HEK293 (cell line): ENCODE results near the gene ZNHIT2.

Source experiments
- CTCF ChIA-PET: fragments of 350-600 bp; formaldehyde crosslinking; extraction: SDS; loops from one replicate; lab custom pipeline; 2021; ENCODE audit warnings: antibody characterized with exemption; lab: Yijun Ruan, JAX
- POLR2A ChIA-PET: fragments of 300-600 bp; formaldehyde crosslinking; extraction: SDS; loops from one replicate; lab custom pipeline; 2020; ENCODE audit warnings: antibody characterized with exemption, inconsistent platforms; lab: Yijun Ruan, JAX
- H3K27ac ChIP-seq: fragments of 200-500 bp; sonication (Bioruptor generic); 2 replicates; pipeline ENCODE4 v1.5.1; 2014; ENCODE audit warnings: low read depth, low read length, control low read depth, inconsistent platforms; ENCODE audit errors: extremely low read depth
- H3K36me3 ChIP-seq, 2 experiments: fragments of 200-500 bp in 1 of 2; sonication (Bioruptor generic) in 1 of 2; 1 replicate in 1 of 2; 2 replicates in 1 of 2; pipeline ENCODE4 v1.5.1; 2014 to 2017; ENCODE audit warnings: inconsistent platforms in 2 of 2, low read length in 2 of 2; ENCODE audit not compliant: control insufficient read depth in 2 of 2, insufficient read depth in 1 of 2
- H3K4me1 ChIP-seq: fragments of 200-500 bp; sonication (Bioruptor generic); 2 replicates; pipeline ENCODE4 v1.5.1; 2014; ENCODE audit warnings: mild to moderate bottlenecking, low read length, inconsistent platforms; ENCODE audit not compliant: control insufficient read depth, insufficient read depth
- H3K4me3 ChIP-seq: 2 replicates; pipeline ENCODE4 v1.5.1; 2011; ENCODE audit warnings: low read depth, mild to moderate bottlenecking, control low read depth, low read length, moderate library complexity
- H3K9me3 ChIP-seq: fragments of 200-500 bp; sonication (Bioruptor generic); 2 replicates; pipeline ENCODE4 v1.5.1; 2014; ENCODE audit warnings: low read depth, low read length, inconsistent platforms; ENCODE audit not compliant: control insufficient read depth, insufficient read depth
- FEZF1 ChIP-seq: fragments of 450-650 bp; formaldehyde crosslinking; IDR thresholded peaks from 2 replicates; pipeline ENCODE4 v1.5.1; 2016; ENCODE audit warnings: missing biosample characterization, missing genetic modification characterization
- GLIS1 ChIP-seq: fragments of 450-650 bp; formaldehyde crosslinking; IDR thresholded peaks from 2 replicates; pipeline ENCODE4 v1.5.1; 2016; ENCODE audit warnings: missing biosample characterization, missing genetic modification characterization
- OSR2 ChIP-seq: fragments of 450-650 bp; formaldehyde crosslinking; IDR thresholded peaks from 2 replicates; pipeline ENCODE4 v1.5.1; 2016; ENCODE audit warnings: missing biosample characterization, missing genetic modification characterization
- ZNF114 ChIP-seq: fragments of 450-650 bp; formaldehyde crosslinking; IDR thresholded peaks from 2 replicates; pipeline ENCODE4 v1.5.0; 2017; ENCODE audit warnings: missing biosample characterization, missing genetic modification characterization
- ZNF121 ChIP-seq: fragments of 450-650 bp; formaldehyde crosslinking; IDR thresholded peaks from 2 replicates; pipeline ENCODE4 v1.5.1; 2016; ENCODE audit warnings: missing biosample characterization, missing genetic modification characterization
- ZNF184 ChIP-seq: fragments of 450-650 bp; IDR thresholded peaks from 2 replicates; pipeline ENCODE4 v1.5.1; 2018; ENCODE audit warnings: missing biosample characterization, mild to moderate bottlenecking, missing genetic modification characterization
- ZNF501 ChIP-seq: fragments of 450-650 bp; formaldehyde crosslinking; IDR thresholded peaks from 2 replicates; pipeline ENCODE4 v1.5.1; 2016; ENCODE audit warnings: missing biosample characterization, missing genetic modification characterization
- ZNF549 ChIP-seq: fragments of 450-650 bp; IDR thresholded peaks from 2 replicates; pipeline ENCODE4 v1.5.1; 2018; ENCODE audit warnings: missing biosample characterization, missing genetic modification characterization, mild to moderate bottlenecking, inconsistent platforms, moderate library complexity
- ZNF571 ChIP-seq: fragments of 450-650 bp; formaldehyde crosslinking; IDR thresholded peaks from 2 replicates; pipeline ENCODE4 v1.5.0; 2017; ENCODE audit warnings: missing biosample characterization, missing genetic modification characterization
- ZNF664 ChIP-seq: fragments of 450-650 bp; formaldehyde crosslinking; IDR thresholded peaks from 2 replicates; pipeline ENCODE4 v1.5.1; 2016; ENCODE audit warnings: missing biosample characterization, missing genetic modification characterization
- TF ChIP-seq, protein P1 (sequence below): fragments of 450-650 bp; formaldehyde crosslinking; IDR thresholded peaks from 2 replicates; pipeline ENCODE4 v1.5.1; 2016; ENCODE audit warnings: missing biosample characterization, missing genetic modification characterization
- TF ChIP-seq, protein P2 (sequence below): fragments of 450-650 bp; formaldehyde crosslinking; IDR thresholded peaks from 2 replicates; pipeline ENCODE4 v1.5.1; 2016; ENCODE audit warnings: missing biosample characterization, missing genetic modification characterization
- TF ChIP-seq, protein P3 (sequence below): fragments of 450-650 bp; formaldehyde crosslinking; IDR thresholded peaks from 2 replicates; pipeline ENCODE4 v1.5.1; 2016; ENCODE audit warnings: missing biosample characterization, missing genetic modification characterization, low read depth
- TF ChIP-seq, protein P4 (sequence below): fragments of 450-650 bp; formaldehyde crosslinking; IDR thresholded peaks from 2 replicates; pipeline ENCODE4 v1.5.1; 2017; ENCODE audit warnings: missing biosample characterization, mild to moderate bottlenecking, missing genetic modification characterization, moderate library complexity
- TF ChIP-seq, protein P5 (sequence below): fragments of 450-650 bp; formaldehyde crosslinking; IDR thresholded peaks from 2 replicates; pipeline ENCODE4 v1.5.1; 2016; ENCODE audit warnings: missing biosample characterization, missing genetic modification characterization

ZNHIT2 gene

DNA sequence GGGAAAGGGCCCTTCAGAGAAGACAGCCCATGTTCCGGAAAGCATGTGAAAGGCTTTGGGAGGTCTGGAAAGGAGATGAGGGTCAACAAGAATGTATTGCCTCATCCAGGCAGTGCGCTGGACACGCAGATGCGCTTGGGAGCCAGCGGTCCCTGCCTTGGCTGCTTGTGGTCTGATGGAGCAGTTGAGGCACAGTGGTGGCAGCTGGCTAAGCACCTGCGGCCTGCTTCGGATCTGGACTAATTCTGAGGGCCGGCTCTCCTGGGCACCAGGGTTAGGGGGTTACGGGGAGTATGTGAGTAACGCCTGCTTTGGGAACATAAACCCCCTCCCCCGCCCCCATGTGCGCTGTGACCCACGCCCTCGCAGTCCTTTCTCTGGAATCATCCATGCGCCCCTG is 10.4 kb downstream of the ZNHIT2 start (continued):
- TF ChIP-seq, protein P1, sequence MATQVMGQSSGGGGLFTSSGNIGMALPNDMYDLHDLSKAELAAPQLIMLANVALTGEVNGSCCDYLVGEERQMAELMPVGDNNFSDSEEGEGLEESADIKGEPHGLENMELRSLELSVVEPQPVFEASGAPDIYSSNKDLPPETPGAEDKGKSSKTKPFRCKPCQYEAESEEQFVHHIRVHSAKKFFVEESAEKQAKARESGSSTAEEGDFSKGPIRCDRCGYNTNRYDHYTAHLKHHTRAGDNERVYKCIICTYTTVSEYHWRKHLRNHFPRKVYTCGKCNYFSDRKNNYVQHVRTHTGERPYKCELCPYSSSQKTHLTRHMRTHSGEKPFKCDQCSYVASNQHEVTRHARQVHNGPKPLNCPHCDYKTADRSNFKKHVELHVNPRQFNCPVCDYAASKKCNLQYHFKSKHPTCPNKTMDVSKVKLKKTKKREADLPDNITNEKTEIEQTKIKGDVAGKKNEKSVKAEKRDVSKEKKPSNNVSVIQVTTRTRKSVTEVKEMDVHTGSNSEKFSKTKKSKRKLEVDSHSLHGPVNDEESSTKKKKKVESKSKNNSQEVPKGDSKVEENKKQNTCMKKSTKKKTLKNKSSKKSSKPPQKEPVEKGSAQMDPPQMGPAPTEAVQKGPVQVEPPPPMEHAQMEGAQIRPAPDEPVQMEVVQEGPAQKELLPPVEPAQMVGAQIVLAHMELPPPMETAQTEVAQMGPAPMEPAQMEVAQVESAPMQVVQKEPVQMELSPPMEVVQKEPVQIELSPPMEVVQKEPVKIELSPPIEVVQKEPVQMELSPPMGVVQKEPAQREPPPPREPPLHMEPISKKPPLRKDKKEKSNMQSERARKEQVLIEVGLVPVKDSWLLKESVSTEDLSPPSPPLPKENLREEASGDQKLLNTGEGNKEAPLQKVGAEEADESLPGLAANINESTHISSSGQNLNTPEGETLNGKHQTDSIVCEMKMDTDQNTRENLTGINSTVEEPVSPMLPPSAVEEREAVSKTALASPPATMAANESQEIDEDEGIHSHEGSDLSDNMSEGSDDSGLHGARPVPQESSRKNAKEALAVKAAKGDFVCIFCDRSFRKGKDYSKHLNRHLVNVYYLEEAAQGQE (tag by site-specific recombination) = no peak
- TF ChIP-seq ZNF664 = no peak
- no peak for TF ChIP-seq ZNF184

DNA sequence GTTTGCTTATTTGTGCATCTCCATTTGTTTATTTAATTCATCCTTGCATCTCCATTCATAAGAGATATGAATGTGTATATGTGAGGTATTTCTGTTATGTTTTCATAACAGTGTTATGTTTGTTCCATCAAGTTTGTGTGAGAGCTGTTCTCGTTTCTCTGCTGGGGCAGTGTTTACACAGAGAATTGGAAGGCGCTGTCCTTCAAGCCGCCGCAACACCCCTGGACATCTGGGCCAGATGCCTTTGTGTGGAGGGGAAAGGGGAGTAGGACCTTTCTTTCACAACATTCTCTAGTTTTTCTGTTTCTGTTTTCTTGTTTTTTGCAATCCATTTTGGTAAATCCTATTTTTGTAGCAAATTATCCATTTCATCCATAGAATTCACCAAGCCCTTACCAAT is 12.9 kb downstream of the ZNHIT2 start:
- H3K4me3 ChIP-seq = no peak overlapping the region
- H3K9me3 ChIP-seq = no peaks in the 10 kb centered on the region
- TF ChIP-seq GLIS1 (tag by site-specific recombination) = no peak
- no peak for TF ChIP-seq ZNF549 (tag by site-specific recombination)
- no peak overlapping the region for H3K27ac ChIP-seq
- CTCF ChIA-PET = interaction anchor here (8.8 kb wide), 1 partner anchor 7 kb away, joined by 110 read pairs; the partner anchor contains the start of gene TM7SF2
- peaks cover 0 to 29% of the 10 kb centered on the region in 2 experiments; a peak in 2 of 3 replicates for H3K36me3 ChIP-seq
- H3K4me1 ChIP-seq = peaks cover 23% of the 10 kb centered on the region
- POLR2A ChIA-PET = interaction anchor here (0.6 to 4.1 kb wide), 3 partner anchors 7 to 30 kb away, joined by 6 to 12 read pairs (median 6); partner anchors contain the start of genes FAU, MRPL49 and TM7SF2

DNA sequence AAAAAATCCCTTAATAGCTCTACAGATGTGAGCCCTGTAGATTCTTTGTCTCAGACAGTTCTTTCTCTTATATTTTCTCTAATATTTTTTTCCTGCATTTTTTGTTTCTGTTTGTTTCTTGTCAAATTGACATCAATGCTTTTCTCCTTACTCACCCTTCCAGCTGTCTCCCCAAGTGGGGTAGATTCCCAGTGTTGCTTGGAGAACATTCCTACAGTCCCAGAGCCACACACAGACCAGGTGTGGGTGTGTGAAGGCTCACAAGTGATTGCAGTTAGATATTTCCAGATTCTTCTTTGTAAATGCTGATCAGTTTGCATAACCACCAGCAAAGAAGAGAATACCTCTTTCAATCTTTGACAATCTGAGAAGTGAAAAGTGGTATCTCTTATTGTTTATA is 14.0 kb downstream of the ZNHIT2 start:
- H3K9me3 ChIP-seq = no peaks in the 10 kb centered on the region
- no peak overlapping the region for H3K4me3 ChIP-seq
- POLR2A ChIA-PET = interaction anchor here (0.7 to 4.1 kb wide), 3 partner anchors 8 to 14 kb away, joined by 4 to 12 read pairs (median 4); partner anchors contain the start of genes TM7SF2 and ZNHIT2
- TF ChIP-seq, protein P2, sequence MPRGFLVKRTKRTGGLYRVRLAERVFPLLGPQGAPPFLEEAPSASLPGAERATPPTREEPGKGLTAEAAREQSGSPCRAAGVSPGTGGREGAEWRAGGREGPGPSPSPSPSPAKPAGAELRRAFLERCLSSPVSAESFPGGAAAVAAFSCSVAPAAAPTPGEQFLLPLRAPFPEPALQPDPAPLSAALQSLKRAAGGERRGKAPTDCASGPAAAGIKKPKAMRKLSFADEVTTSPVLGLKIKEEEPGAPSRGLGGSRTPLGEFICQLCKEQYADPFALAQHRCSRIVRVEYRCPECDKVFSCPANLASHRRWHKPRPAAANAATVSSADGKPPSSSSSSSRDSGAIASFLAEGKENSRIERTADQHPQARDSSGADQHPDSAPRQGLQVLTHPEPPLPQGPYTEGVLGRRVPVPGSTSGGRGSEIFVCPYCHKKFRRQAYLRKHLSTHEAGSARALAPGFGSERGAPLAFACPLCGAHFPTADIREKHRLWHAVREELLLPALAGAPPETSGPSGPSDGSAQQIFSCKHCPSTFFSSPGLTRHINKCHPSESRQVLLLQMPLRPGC (tag by site-specific recombination) = no peak
- TF ChIP-seq GLIS1 (tag by site-specific recombination) = peak; percentile 14; the same call in 1 of the 2 replicates
- TF ChIP-seq, all 188 proteins: peak for 1
- Histone ChIP-seq H3K4me1 (peaks cover 23% of the 10 kb centered on the region), H3K36me3 (peaks cover 0 to 21% of the 10 kb centered on the region in 2 experiments; a peak in 2 of 3 replicates), H3K27ac (no peak overlapping the region)
- CTCF ChIA-PET = interaction anchor here (0.6 to 8.8 kb wide), 5 partner anchors 9 to 244 kb away, joined by 3 to 110 read pairs (median 3); partner anchors contain the start of gene TM7SF2

DNA sequence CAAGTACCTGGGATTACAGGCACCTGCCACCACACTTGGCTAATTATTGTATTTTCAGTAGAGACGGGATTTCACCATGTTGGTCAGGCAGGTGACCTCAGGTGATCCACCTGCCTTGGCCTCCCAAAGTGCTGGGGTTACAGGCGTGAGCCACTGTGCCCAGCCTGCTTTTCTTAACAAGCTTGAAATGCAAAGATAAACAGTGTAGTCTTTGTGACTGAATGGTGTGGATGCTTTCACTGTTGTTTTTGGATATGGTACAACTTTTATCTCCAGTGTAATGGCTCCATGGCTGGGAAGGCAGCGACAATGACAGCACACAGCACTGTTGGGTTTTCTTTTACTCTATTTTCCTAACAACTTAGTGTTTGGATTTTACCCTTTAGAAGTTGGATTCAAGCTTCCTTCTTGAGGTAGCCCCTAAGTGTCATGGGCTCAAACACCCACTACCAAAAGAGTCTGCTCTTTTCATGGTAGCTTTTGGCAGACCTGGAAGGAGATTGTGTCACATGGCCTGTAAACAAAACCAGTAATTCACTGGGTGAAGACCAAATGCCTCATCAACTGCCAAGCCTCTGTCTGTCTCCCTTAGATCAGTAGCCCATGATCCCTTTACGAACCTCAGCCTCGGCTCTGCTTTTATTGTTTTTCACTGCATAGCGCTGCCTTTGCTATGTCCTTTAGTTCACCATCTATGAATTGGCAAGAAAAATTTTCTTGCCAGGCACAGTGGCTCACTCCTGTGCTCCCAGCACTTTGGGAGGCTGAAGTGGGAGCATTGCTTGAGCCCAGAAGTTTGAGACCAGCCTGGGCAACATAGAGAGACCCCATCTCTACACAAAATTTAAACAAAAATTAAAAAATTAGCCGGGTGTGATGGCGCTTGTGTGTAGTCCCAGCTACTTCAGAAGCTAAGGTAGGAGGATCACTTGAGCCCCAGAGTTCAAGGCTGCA is 15.1 kb downstream of the ZNHIT2 start:
- POLR2A ChIA-PET = interaction anchor here (0.7 to 4.1 kb wide), 7 partner anchors 10 to 160 kb away, joined by 3 to 12 read pairs (median 4); partner anchors contain the start of genes CDCA5, FAU, MRPL49 and POLA2
- H3K4me1 ChIP-seq = peaks cover 23% of the 10 kb centered on the region
- peaks cover 0 to 17% of the 10 kb centered on the region in 2 experiments; a peak in 2 of 3 replicates for H3K36me3 ChIP-seq
- no peaks in the 10 kb centered on the region for H3K9me3 ChIP-seq
- H3K4me3 ChIP-seq = no peak overlapping the region
- CTCF ChIA-PET = interaction anchor here (0.6 to 8.8 kb wide), 5 partner anchors 10 to 119 kb away, joined by 3 to 110 read pairs (median 4); partner anchors contain the start of gene TM7SF2
- peak overlapping the region; percentile 61 for H3K27ac ChIP-seq
- TF ChIP-seq, protein P3, sequence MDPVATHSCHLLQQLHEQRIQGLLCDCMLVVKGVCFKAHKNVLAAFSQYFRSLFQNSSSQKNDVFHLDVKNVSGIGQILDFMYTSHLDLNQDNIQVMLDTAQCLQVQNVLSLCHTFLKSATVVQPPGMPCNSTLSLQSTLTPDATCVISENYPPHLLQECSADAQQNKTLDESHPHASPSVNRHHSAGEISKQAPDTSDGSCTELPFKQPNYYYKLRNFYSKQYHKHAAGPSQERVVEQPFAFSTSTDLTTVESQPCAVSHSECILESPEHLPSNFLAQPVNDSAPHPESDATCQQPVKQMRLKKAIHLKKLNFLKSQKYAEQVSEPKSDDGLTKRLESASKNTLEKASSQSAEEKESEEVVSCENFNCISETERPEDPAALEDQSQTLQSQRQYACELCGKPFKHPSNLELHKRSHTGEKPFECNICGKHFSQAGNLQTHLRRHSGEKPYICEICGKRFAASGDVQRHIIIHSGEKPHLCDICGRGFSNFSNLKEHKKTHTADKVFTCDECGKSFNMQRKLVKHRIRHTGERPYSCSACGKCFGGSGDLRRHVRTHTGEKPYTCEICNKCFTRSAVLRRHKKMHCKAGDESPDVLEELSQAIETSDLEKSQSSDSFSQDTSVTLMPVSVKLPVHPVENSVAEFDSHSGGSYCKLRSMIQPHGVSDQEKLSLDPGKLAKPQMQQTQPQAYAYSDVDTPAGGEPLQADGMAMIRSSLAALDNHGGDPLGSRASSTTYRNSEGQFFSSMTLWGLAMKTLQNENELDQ (tag by site-specific recombination) = no peak
- TF ChIP-seq ZNF121 (tag by site-specific recombination) = peak; percentile 79; the same call in 1 of the 2 replicates
- no peak for TF ChIP-seq ZNF571 (tag by site-specific recombination)
- TF ChIP-seq, protein P4, sequence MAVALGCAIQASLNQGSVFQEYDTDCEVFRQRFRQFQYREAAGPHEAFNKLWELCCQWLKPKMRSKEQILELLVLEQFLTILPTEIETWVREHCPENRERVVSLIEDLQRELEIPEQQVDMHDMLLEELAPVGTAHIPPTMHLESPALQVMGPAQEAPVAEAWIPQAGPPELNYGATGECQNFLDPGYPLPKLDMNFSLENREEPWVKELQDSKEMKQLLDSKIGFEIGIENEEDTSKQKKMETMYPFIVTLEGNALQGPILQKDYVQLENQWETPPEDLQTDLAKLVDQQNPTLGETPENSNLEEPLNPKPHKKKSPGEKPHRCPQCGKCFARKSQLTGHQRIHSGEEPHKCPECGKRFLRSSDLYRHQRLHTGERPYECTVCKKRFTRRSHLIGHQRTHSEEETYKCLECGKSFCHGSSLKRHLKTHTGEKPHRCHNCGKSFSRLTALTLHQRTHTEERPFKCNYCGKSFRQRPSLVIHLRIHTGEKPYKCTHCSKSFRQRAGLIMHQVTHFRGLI (tag by site-specific recombination) = peak; percentile 81; the same call in 1 of the 2 replicates
- peak; percentile 81 for TF ChIP-seq OSR2 (tag by site-specific recombination)
- no peak for TF ChIP-seq ZNF114 (tag by site-specific recombination)
- TF ChIP-seq ZNF501 (tag by site-specific recombination) = 0 out of 2 replicates have a peak, but pooled peaks have one; percentile 26
- TF ChIP-seq FEZF1 = peak; percentile 85
- TF ChIP-seq, protein P5, sequence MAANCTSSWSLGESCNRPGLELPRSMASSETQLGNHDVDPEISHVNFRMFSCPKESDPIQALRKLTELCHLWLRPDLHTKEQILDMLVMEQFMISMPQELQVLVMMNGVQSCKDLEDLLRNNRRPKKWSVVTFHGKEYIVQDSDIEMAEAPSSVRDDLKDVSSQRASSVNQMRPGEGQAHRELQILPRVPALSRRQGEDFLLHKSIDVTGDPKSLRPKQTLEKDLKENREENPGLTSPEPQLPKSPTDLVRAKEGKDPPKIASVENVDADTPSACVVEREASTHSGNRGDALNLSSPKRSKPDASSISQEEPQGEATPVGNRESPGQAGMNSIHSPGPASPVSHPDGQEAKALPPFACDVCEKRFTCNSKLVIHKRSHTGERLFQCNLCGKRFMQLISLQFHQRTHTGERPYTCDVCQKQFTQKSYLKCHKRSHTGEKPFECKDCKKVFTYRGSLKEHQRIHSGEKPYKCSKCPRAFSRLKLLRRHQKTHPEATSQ (tag by site-specific recombination) = no peak
